PC-9 (cell line): ENCODE data around the gene FAXDC2. TPM values are rescaled to one million over a fixed set of nuclear protein-coding genes. Genes with fewer than 3 reads are reported as not detected.
"Not testable (repeated sequence)": the region's sequence is repeated elsewhere in the genome, so short reads cannot be mapped to it uniquely, and the experiment has no call there.

Experiments used
- BruUV-seq: library from RNA; stranded (reverse); fragments of 400-500 nt; replicated peaks from 2 replicates; lab custom pipeline; 2021; lab: Mats Ljungman, UMichigan
- CTCF ChIA-PET: fragments of 300-600 bp; sonication (Branson Sonifier 250); formaldehyde crosslinking; loops from one replicate; lab custom pipeline; 2022; ENCODE audit warnings: antibody characterized with exemption; lab: Charles Lee
- POLR2A ChIA-PET: fragments of 300-600 bp; sonication (Branson Sonifier 250); formaldehyde crosslinking; loops from one replicate; lab custom pipeline; 2022; ENCODE audit warnings: antibody characterized with exemption; ENCODE audit not compliant: unreplicated experiment; lab: Charles Lee
- DNase-seq, 2 experiments: peaks; one replicate each; pipeline versions ENCODE4 v3.0.0 to v3.0.0-alpha.2; 2015 to 2022; ENCODE audit warnings: mixed read lengths in 1 of 2
- H2AFZ ChIP-seq: fragments of 200-600 bp; sonication (generic); 2 replicates; pipeline ENCODE4 v1.8.1; 2017; ENCODE audit warnings: antibody characterized with exemption
- H3F3A ChIP-seq: fragments of 200-600 bp; sonication (generic); 2 replicates; pipeline ENCODE4 v1.8.1; 2017; ENCODE audit warnings: antibody characterized with exemption, mild to moderate bottlenecking, low read depth; ENCODE audit not compliant: insufficient read depth
- H3K27ac ChIP-seq: fragments of 200-600 bp; sonication (generic); 2 replicates; pipeline ENCODE4 v1.6.1; 2016; ENCODE audit warnings: mixed run types
- H3K27me3 ChIP-seq: fragments of 200-600 bp; sonication (generic); 2 replicates; pipeline ENCODE4 v1.6.1; 2016; ENCODE audit warnings: low read depth, mixed run types; ENCODE audit not compliant: insufficient read depth
- H3K36me3 ChIP-seq: fragments of 200-600 bp; sonication (generic); 2 replicates; pipeline ENCODE4 v1.6.1; 2016; ENCODE audit warnings: low read depth, mixed run types
- H3K4me1 ChIP-seq: fragments of 200-600 bp; sonication (generic); replicated peaks from 2 replicates; pipeline ENCODE4 v1.6.1; 2016; ENCODE audit warnings: mixed run types; ENCODE audit not compliant: insufficient read depth
- H3K4me2 ChIP-seq: fragments of 200-600 bp; sonication (generic); 2 replicates; pipeline ENCODE4 v1.6.1; 2017; ENCODE audit warnings: mixed run types
- H3K4me3 ChIP-seq: fragments of 200-600 bp; sonication (generic); 2 replicates; pipeline ENCODE4 v1.6.1; 2016; ENCODE audit warnings: mixed run types
- H3K79me2 ChIP-seq: fragments of 200-600 bp; sonication (generic); 2 replicates; pipeline ENCODE4 v1.6.1; 2017; ENCODE audit warnings: low read depth, mixed run types
- H3K9me2 ChIP-seq: fragments of 200-600 bp; sonication (generic); 2 replicates; pipeline ENCODE4 v1.8.1; 2017; ENCODE audit warnings: mild to moderate bottlenecking; ENCODE audit not compliant: insufficient read depth
- H3K9me3 ChIP-seq: fragments of 200-600 bp; sonication (generic); 2 replicates; pipeline ENCODE4 v1.8.1; 2016; ENCODE audit warnings: low read depth; ENCODE audit not compliant: insufficient read depth
- H4K20me1 ChIP-seq: fragments of 200-600 bp; sonication (generic); 2 replicates; pipeline ENCODE4 v1.8.1; 2017; ENCODE audit not compliant: insufficient read depth
- CTCF ChIP-seq: fragments of 200-600 bp; sonication (generic); conservative IDR thresholded peaks from 2 replicates; pipeline ENCODE4 v1.6.1; 2017; ENCODE audit warnings: mixed run types, antibody characterized with exemption, mild to moderate bottlenecking, moderate library complexity
- EZH2 ChIP-seq: fragments of 200-600 bp; sonication (generic); IDR thresholded peaks from 2 replicates; pipeline ENCODE4 v1.8.0; 2017; ENCODE audit warnings: antibody characterized with exemption, low read depth
- intact Hi-C: fragments of 100-400 bp; cut with micrococcal nuclease; formaldehyde crosslinking; loops from one replicate; pipeline ENCODE4 v1.10.0; 2022; ENCODE audit not compliant: unreplicated experiment
- total RNA-seq: library from RNA; stranded (reverse); gene quantifications from 2 replicates; pipeline ENCODE4 v1.2.3, GENCODE V29; 2021

The FAXDC2 gene
- total RNA-seq, 1 experiment from 2014 or later = 0.70 TPM

- intact Hi-C loops = no loop called here
- H3K9me3 ChIP-seq = no peaks in the 10 kb centered on the region
- H3K27me3 ChIP-seq = no peaks in the 10 kb centered on the region
- no peaks in the 10 kb centered on the region for H3K36me3 ChIP-seq
- CTCF ChIA-PET = no interaction called here
- TF ChIP-seq CTCF = no peak
- TF ChIP-seq EZH2 = no peak
- BruUV-seq = no TSS peak
- H3F3A ChIP-seq = peaks cover 41% of the 10 kb centered on the region
- H3K79me2 ChIP-seq = no peaks in the 10 kb centered on the region
- H3K9me2 ChIP-seq = no peaks in the 10 kb centered on the region
- POLR2A ChIA-PET = no interaction called here
- peaks cover 20% of the 10 kb centered on the region for H3K4me1 ChIP-seq
- H3K4me3 ChIP-seq = no peak overlapping the region
- no peak overlapping the region for H3K27ac ChIP-seq
- DNase-seq = no peak
- 0 out of 2 replicates have a peak, but pooled peaks cover 2% of the 10 kb centered on the region for H4K20me1 ChIP-seq
- no peak overlapping the region for H2AFZ ChIP-seq
- H3K4me2 ChIP-seq = no peak overlapping the region
Measured at GRCh38 chr5:154823605-154824004, 26.8 kb downstream of the FAXDC2 start.

- H3K4me3 ChIP-seq, BruUV-seq: not testable (repeated sequence)
Measured at GRCh38 chr5:154822896-154823295, 27.5 kb downstream of the FAXDC2 start.

GRCh38 chr5:154820383-154820782 lies 30.0 kb downstream of the FAXDC2 start:
- Histone ChIP-seq H3K79me2 (no peaks in the 10 kb centered on the region), H3K27ac (no peak overlapping the region), H3K4me2 (no peak overlapping the region), H3K9me3 (no peaks in the 10 kb centered on the region), H2AFZ (no peak overlapping the region), H3K9me2 (no peaks in the 10 kb centered on the region), H3F3A (peaks cover 33% of the 10 kb centered on the region; the same call in 1 of the 2 replicates), H3K36me3 (peaks cover 12% of the 10 kb centered on the region; the same call in 1 of the 2 replicates), H4K20me1 (0 out of 2 replicates have a peak, but pooled peaks cover 4% of the 10 kb centered on the region), H3K4me1 (no peaks in the 10 kb centered on the region), H3K4me3 (no peak overlapping the region), H3K27me3 (no peaks in the 10 kb centered on the region)
- TF ChIP-seq EZH2 (no peak), CTCF (no peak)
- CTCF ChIA-PET = no interaction called here
- BruUV-seq = no TSS peak
- intact Hi-C loops = no loop called here
- DNase-seq = no peak
- POLR2A ChIA-PET = no interaction called here

More at GRCh38 chr5:154822896-154823295, 27.5 kb downstream of the FAXDC2 start:
- CTCF ChIA-PET, POLR2A ChIA-PET, intact Hi-C loops, H3K36me3 ChIP-seq, H3K79me2 ChIP-seq, H3K27ac ChIP-seq, H3K4me2 ChIP-seq, H2AFZ ChIP-seq, H4K20me1 ChIP-seq, H3K9me2 ChIP-seq, DNase-seq, H3K9me3 ChIP-seq, H3K27me3 ChIP-seq: not testable (repeated sequence)
- H3K4me1 ChIP-seq = peaks cover 13% of the 10 kb centered on the region
- peaks cover 41% of the 10 kb centered on the region; the same call in 1 of the 2 replicates for H3F3A ChIP-seq

- no peak for TF ChIP-seq CTCF
- no peak for TF ChIP-seq EZH2
- Histone ChIP-seq H3K4me2 (no peak overlapping the region), H3K4me1 (no peaks in the 10 kb centered on the region), H3K79me2 (no peaks in the 10 kb centered on the region), H3K9me2 (no peaks in the 10 kb centered on the region), H3K4me3 (no peak overlapping the region), H3K9me3 (no peaks in the 10 kb centered on the region), H3K27me3 (no peaks in the 10 kb centered on the region), H2AFZ (no peak overlapping the region), H4K20me1 (0 out of 2 replicates have a peak, but pooled peaks cover 4% of the 10 kb centered on the region), H3K36me3 (peaks cover 16% of the 10 kb centered on the region; the same call in 1 of the 2 replicates), H3F3A (peaks cover 36% of the 10 kb centered on the region; the same call in 1 of the 2 replicates), H3K27ac (no peak overlapping the region)
- POLR2A ChIA-PET = no interaction called here
- DNase-seq = no peak
- CTCF ChIA-PET = no interaction called here
- BruUV-seq = no TSS peak
- intact Hi-C loops = loop anchor here (10.0 kb wide), 1 partner anchor 845 kb away; no protein-coding TSS in a partner anchor
Measured at GRCh38 chr5:154819546-154819945, 30.9 kb downstream of the FAXDC2 start.
